Epithelial cell of proximal tubule (primary cell): Measurements from ENCODE around the gene ZNF609. TPM values are rescaled to one million over a fixed set of nuclear protein-coding genes. Genes with fewer than 3 reads are reported as not detected.

ENCODE experiments used
- DNase-seq: peaks from one replicate; pipeline ENCODE4 v3.0.0-alpha.2; 2011; ENCODE audit warnings: low read depth
- H3K4me3 ChIP-seq: 2 replicates; pipeline ENCODE4 v1.5.1; 2011; ENCODE audit warnings: low read depth, mild to moderate bottlenecking, low read length
- CTCF ChIP-seq: conservative IDR thresholded peaks from 2 replicates; pipeline ENCODE4 v1.5.1; 2012; ENCODE audit warnings: low read depth, mild to moderate bottlenecking, low read length
- total RNA-seq: library from RNA; depleted of rRNA; stranded (reverse); fragments of >200 nt; gene quantifications from 2 replicates; pipeline ENCODE4 v1.2.3, GENCODE V29; 2015

The ZNF609 gene
- total RNA-seq, 1 donor from 2014 or later: 11.0 TPM

GRCh38 chr15:64667736-64668161, 207.4 kb downstream of the ZNF609 start:
- H3K4me3 ChIP-seq: no peak overlapping the region
- DNase-seq: peak; percentile 10

GRCh38 chr15:64673866-64674265, 213.5 kb downstream of the ZNF609 start:
- H3K4me3 ChIP-seq: no peak overlapping the region
- no peak for DNase-seq
- no peak for TF ChIP-seq CTCF

More at GRCh38 chr15:64667736-64668161, 207.4 kb downstream of the ZNF609 start:
- no peak for TF ChIP-seq CTCF

- no peak for DNase-seq
- TF ChIP-seq CTCF: no peak
- H3K4me3 ChIP-seq: no peak overlapping the region
Observed at GRCh38 chr15:64678126-64678819, 217.9 kb downstream of the ZNF609 start.

GRCh38 chr15:64680097-64680496, 219.7 kb downstream of the ZNF609 start:
- H3K4me3 ChIP-seq: no peak overlapping the region
- no peak for TF ChIP-seq CTCF
- DNase-seq: no peak

DNA sequence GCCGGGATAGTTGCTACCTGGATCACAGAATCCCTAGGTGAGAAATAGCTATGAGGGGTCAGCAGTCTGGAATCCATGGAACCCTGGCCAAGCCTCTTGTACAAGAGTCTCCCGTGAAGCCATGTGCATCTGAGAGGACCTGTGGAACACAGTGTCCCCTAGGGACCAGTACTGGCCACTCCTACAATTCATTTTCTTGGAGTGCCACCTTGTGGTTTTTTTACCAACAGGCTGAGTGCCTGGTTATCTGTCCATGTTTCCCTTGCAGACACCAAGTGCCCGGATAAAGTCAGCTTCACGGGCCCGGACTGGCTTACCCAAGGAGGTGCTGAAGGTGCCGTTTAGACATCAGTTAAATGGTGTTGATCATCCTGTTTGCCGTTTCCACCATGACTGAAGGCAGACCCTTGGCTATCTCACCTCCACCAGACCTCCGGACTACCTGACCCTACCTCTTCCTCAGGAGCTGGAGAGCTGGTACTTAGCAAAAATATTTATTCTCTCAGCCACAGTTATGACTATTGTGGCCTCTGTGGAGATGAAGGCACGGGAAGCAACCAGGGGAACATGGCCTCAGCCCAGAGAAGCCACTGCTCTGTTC, 221.1 kb downstream of the ZNF609 start:
- no peak for DNase-seq
- peak; percentile 98 for TF ChIP-seq CTCF
- no peak overlapping the region for H3K4me3 ChIP-seq

- DNase-seq: no peak
- no peak overlapping the region for H3K4me3 ChIP-seq
- no peak for TF ChIP-seq CTCF
Observed at GRCh38 chr15:64682255-64682654, 221.9 kb downstream of the ZNF609 start.

GRCh38 chr15:64683378-64683777, 223.0 kb downstream of the ZNF609 start:
- DNase-seq: no peak
- no peak for TF ChIP-seq CTCF
- H3K4me3 ChIP-seq: no peak overlapping the region
